Measurements from ENCODE around the gene MS4A12.
"Not testable (repeated sequence)": the region's sequence is repeated elsewhere in the genome, so short reads cannot be mapped to it uniquely, and the experiment has no call there.

DNA sequence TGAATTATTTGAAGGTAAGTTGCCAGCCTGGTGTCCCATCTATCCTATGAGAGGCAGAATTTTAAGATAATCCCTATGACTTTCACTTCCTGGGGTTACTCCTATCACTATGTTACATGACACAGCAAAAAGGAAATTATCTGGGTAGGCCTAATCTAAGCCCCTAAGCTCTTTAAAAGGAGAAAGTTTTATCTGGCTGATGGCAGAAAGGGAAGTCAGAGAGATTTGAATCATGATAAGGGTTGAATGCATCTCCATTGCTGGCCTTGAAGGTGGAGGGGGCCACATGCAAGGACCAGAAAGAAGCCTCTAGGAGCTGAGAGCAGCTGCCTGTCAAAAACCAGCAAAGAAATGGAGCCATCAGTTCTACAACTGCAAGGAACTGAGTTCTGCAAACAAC lies 46.0 kb downstream of the MS4A12 start:
- not testable (repeated sequence) for TF ChIP-seq CTCF (optimal IDR thresholded peaks at IDR 0.05 in 1 of 3, IDR thresholded peaks at IDR 0.05 in 1 of 3, conservative IDR thresholded peaks at IDR 0.05 in 1 of 3; ENCODE audit: extremely low read depth in 1 of 3, insufficient read depth in 2 of 3, low read length in 3 of 3); EZH2 (IDR thresholded peaks at IDR 0.05; ENCODE audit: low read length)

All from keratinocyte (primary cell).